Activated CD4-positive, alpha-beta T cell treated with anti-CD3 and anti-CD28 coated beads, Interleukin-2, amount 50 U/mL, for 4 hours (primary cell): ENCODE results near the gene PARD6G.
"Not testable (repeated sequence)": the region's sequence is repeated elsewhere in the genome, so short reads cannot be mapped to it uniquely, and the experiment has no call there.

Experiments
- DNase-seq, 2 experiments: peaks; one replicate each; pipeline ENCODE4 v3.0.0-alpha.2; 2020

The PARD6G gene

DNA sequence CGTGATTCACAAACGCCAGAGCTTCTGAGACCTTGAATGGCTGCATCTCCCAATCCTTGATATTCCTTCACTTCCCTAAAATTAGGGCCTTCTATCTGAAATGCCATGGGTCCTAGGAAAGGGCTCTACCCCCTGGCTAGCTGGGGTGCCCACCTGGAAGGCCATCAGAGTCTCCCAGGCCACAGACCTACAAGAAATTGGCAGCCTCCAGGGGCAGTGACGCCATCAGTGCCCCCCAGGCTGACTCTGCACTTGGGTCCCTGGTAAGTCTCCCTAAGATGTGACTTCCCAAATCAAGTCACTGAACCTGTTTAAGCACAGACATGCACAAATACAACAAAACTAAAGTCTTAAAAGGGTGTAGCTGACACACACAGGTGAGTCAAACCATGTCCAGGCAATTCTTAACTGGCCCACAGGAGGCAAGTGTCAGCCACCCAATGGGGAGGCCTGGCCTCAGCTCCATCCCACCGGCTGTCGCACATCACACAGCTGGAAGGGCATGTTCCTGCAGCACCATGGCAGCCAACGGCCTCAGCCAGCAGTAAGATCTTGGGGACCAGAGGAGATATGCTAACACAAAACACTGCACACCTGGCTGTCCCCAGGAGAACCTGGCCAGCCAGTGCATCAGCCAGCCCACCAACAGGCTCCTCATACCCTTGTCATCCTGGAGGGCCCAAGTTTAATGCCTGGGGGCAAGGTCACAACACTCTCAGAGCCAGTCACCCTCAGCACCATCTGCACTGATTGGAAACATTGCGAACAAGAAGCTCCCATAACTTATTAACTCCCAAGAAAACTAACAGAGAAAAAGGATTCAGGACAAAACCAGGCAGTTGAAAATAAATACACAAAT, 5.2 kb downstream of the PARD6G start:
- no peak for DNase-seq

DNA sequence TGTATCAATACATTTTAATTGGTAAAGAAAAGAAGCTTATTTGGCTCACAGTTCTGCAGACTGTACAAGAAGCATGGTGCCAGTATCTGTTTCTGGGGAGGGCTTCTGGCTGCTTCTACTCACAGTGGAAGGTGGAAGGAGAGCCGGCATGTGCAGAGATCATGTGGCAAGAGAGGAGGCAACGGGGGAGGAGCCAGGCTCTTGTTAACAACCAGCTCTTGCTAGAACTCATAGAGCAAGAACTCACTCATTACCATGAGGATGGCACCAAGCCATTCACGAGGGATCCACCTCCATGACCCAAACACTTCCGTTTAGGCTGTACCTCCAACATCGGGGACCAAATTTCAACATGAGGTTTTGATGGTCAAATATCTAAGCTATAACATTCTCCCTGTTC, 7.5 kb downstream of the PARD6G start:
- DNase-seq: no peak

DNA sequence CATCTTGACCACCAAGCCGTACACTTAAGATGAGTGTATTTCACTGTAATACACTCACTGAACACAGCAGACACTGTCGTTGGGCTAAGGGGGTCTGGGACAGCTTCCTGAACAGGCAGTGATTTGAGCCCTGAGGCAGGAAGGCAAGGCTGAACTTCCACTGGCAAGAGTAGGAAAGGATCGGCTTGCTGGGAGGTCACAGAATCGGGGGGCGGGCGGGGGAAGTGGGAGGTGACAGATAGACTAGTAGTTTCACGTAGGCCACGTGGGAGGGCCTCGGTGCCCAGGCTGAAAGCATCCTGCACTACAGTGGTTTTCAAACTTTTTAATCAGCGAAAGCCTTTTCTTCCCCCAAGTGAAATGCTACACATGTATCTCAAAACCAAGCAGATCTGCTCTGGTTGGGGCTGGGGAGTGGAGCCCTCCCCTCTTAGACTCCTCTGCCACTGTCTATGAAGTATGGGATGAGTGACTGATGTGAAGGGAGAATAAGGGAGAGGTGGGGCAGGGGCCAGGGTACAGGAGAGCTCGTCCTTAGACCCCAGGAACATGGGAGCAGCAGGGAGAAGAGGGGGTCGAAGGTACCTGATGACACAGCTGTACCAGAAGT, 8.6 kb downstream of the PARD6G start:
- no peak for DNase-seq

DNA sequence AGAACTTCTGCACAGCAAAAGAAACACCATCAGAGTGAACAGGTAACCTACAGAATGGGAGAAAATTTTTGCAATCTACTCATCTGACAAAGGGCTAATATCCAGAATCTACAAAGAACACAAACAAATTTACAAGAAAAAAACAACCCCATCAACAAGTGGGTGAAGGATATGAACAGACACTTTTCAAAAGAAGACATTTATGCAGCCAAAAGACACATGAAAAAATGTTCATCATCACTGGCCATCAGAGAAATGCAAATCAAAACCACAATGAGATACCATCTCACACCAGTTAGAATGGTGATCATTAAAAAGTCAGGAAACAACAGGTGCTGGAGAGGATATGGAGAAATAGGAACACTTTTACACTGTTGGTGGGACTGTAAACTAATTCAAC, 9.8 kb downstream of the PARD6G start:
- DNase-seq: not testable (repeated sequence)

DNA sequence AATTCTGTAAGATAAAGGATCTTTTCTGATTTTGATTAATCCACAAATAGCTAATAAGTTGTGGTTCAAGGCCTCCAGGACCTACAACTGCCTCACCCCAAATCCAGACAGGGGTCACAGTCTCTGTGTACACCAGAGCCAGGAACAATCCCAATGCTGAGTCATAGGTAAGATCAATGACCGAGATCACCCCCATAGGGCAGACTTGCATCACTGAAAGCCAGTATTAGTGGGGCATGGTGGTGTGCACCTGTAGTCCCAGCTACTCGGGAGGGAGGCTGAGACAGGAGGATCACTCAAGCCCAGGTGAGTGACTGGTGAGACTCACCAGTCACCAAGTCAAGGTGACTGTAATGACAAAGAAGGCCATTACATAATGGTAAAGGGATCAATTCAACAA, 12.9 kb downstream of the PARD6G start:
- DNase-seq: no peak

DNA sequence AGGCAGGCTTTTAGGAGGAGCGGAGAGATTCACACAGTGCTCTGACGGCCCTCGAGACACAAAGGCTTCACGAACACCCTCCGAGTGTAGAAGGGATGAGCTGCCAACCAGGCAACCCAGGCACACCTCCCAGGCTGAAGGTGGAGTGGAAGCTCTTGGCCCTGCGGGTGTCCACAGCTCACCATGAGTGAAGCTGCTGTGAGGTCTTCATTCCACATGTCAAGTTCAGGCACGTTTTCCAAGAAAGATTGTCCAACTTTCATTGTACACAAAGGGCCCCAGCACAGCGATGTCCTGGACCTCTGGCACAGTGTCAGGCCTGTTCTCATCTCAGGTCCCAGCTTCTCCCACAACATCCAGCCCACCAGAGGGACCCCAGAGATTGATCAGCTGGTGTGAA, 13.4 kb downstream of the PARD6G start:
- DNase-seq: no peak

DNA sequence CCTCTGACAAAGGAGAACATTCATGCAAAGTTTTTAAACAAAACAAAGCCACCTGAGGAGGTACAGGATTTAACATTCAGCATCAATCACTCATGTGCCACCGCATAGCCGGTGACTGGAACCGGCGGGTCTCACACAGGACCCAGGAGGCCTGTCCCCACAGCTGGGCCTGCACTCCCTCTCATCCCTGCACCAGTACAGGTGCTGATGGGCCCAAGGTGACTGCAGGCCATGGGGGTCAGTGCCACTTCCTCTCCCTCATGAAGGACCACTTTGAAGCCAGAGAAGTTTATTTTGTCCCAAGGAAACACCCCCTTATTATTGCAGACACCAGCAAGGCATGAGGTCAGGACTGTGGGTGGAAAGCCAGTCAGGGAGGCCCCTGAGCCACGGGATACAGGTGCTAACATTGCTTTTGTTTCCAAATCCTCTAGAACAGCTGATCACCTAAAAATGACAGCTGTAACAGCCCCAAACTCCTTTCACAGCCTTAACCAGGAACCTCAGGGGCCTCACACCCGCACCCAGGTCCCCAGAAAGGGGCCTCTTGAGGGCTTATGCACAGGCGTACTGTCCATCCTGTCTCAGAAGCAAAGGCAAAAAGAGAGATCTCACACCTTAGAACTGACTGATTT, 14.0 kb downstream of the PARD6G start:
- DNase-seq: no peak

DNA sequence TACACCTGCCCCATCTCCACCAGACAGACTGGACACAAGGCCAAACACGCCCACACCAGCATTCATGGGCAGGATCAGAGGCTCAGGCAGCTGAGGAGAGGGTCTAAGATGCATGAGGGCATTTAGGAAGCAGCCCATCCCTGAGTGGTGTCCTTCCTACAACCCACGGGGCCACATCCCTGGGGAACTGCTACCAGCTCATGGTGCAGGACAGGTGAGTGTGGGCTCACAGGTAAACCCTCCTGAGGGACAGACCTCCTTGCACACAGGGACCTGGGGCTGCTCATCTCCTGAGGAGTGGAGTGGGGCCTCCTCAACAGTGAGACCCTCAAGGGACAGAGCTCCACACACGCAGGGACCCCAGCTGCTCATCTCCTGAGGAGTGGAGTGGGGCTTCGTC, 14.6 kb downstream of the PARD6G start:
- no peak for DNase-seq

DNA sequence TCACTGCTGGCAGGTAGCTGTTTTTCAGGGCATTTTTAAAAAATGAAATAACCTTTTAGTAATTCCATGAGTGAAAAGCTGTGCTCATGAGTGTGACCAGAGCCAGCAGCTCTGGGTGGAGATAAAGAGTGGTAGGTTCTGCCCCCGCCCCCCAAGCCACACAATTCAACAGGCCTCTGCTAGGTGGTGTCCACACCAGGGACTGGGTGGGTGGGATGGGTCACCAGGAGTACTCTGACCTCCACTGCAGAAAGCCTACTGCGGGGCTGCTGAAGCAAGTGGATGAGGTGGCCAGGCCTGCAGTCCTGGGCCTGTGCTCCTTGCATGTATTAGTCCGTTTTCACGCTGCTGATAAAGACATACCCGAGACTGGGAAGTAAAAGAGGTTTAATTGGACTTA, 15.3 kb downstream of the PARD6G start:
- DNase-seq: no peak

DNA sequence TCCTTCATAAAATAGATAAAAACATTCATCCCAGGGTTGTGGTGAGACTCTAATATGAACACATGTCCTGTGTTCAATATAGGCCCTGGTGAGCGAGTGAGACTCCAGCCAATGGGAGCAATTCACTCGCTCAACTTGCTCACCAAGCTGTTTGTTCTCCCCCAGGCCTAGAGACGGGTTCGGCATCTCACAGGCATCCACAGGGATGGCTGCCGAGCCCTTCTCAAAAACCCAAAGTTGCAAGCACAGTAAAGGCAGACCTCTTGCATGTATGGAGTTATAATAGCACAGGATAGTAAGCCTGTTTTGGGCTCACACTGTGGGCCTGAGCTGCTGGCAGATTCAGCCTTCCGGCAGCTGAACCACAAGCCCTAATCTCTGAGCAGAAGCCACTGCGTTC, 15.7 kb downstream of the PARD6G start:
- DNase-seq: no peak

DNA sequence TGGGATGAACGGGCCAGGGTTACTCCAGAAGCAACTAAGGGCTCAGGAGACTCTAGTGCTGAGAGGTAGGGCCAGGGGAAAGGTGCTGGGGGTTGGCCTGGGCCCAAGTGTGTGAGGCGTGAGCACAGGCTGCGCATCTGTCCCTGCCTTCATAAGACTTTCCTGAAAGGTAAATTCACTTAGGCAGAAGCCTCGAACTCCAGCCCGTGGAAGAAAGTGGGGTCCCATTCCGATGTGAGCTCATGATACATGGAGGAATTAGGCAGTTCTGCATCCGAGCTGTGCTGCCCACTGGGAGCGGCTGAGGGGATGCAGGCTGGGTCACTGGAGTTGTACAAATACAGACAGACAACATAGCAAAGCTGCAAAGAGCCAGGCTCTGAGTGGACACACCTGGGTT, 16.2 kb downstream of the PARD6G start:
- DNase-seq: no peak

DNA sequence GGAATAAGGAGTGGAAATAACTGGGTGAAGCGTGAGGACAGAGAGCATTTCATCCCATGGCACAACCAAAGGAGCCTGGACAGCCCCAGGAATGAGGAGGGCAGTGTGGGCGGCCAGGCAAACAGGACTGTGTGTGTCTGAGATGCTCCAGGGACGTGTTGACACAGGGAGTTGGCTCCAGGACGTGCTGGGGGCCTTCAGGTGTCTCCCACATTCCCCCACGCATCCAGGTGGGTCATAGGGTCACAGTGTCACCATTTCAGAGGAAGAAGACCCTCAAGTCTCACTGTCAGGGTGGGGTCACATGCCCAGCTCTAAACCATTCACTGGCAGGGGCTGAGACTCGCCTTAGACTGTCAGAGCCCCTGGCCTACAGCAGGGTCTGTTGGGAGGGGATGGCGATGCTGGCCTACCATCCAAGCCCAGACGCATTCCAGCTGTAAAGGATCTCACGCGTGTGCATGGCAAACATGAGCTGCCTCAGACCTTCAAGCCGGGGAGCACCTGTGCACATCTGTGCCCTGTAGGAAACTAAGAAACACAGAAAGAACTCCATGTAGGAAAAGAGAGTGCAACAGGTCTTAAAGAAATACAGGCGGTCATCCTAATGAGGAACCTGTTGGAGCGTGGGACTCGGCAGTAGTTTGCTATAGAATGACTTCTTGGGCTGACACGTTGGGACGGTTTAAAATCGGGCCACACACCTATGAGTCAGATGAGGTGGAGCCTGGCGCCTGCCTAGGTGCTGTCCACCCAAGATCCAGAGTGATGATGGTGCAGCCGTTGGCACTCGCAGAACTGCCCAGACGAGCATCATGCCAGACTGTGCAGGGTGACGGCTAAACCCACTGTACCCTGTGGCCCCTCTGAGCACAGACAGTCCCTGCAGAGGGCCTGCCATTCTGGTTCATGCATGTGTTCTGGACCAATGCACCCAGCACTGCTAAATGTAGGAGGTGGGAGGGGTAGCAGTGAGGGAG, 17.3 kb downstream of the PARD6G start:
- no peak for DNase-seq

DNA sequence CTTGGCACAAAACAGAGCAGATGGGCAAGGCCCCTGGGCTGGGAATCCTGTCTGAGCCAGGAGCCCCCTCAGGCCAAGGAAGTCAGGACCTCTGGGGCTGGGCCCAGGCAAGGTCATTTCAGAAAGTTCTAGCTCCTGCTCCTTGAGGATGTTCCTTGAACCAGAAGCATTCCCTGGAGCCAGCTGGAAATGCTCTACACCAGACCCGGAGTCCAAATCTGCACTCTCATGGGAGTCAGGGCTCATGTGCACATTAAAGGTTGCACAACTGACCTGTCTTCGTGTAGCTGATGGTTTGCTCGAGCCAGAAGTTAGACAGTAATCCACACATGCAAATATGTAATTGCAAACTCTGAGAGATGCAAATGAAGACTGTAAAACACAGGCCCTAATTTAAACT, 18.0 kb downstream of the PARD6G start:
- no peak for DNase-seq

DNA sequence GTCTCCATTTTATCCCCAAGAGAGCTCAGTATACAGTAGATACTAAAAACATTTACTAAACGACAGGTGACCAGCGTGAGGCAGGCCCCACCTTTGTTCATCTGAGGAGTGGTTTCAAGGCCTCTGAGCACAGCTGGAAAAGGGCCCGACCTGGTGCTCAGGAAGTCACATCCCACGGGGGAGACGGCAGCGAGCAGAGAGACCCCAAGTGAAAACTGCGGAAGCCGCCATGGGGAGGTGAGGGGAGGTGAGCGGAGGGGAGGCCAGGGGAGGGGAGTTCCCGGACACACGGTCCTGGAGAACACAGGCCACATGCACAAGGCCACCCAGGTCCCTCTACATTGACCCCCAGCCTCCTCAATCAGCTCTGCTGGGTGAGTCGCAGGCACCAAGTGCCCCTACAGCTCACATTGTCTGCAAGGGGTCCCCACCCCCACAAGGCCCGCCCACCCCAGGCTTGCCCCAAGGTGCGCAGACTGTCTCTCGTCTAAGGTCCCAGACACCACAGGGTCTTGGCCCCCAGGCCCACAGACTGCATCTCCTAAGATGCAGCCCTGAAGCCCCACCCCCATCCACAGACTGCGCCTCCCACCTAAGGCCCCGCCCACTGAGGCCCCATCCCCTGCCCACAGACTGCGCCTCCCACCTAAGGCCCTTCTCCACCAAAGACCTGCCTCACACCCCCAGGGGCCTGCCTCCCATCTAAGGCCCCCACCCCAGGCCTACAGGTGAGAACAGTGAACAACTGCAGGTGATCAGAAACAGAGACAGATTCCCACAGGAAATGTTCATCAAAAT, 19.1 kb downstream of the PARD6G start:
- DNase-seq: no peak

DNA sequence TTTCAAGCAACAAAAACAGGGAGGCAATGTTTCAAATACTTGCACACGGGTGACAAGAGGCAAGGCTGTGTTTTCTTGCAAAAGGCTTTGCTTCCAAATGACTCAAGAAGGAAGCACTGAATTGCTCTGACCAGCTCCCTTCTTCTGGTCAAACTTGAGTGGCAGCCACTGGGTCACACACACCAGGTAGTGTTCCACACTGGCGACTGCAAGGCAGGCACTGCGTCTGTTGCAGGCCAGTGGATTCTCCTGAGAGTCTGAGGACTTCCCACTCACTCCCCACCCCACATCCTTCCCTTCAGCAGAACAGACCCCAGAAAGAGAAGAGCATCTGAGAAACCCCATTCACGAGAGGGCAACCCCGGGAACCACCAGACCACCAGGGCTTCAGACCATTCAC, 19.8 kb downstream of the PARD6G start:
- no peak for DNase-seq

DNA sequence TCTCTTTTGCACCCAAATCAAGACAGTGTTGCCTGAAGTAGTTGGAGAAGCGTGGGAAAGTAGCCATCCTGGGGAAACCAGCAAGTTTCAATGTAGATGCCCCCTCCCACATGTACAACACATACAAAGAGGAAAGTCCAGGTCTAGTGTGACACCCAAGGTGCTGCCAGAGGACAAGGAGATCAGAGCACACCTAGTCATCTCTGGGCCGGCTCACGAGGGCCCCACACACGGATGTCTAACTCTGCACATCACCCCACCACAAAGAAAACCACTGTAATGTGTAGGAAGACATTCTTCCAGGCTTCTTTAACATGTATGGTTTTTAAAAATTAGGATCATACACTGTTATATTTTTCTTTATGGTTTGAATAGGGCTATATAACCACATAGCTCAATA, 21.6 kb downstream of the PARD6G start:
- DNase-seq: no peak

DNA sequence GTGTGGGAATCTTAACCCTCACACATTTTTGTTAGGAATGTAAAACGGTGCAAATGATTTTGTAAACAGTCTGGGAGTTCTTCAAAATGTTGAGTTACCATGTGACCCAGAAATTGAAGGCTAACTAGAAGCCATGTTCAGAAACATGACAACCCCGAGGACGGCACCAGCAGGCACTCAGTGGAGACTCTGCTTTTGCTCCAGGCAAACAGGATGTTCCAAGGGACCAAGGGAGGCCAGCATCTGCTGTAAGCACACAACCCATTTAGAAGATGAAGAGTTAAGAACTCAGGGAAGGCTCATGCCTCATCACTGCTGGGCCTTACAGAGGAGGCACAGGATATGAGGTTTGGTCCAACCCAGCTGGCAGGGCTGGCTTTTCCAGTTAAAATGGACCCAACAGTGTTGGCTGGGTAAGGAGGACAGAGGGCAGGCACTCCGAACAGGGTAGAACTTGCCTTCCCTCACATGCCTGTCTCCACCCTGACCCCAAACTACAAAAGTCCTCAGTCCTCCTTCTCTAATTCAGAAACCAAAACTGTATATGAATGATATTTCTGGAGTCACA, 23.6 kb downstream of the PARD6G start:
- no peak for DNase-seq

DNA sequence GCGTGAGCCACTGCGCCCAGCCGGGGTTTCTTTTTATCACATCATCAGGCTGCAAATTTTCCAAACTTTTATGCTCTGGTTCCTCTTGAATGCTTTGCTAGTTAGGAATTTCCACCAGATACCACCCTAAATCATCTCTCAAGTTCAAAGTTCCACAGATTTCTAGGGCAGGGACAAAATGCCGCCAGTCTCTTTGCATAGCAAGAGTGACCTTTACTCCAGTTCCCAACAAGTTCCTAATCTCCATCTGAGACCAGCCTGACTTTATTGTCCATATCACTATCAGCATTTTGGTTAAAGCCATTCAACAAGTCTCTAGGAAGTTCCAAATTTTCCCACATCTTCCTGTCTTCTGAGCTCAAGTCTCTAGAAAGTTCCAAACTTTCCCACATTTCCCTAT, 27.8 kb downstream of the PARD6G start:
- DNase-seq: not testable (repeated sequence)

DNA sequence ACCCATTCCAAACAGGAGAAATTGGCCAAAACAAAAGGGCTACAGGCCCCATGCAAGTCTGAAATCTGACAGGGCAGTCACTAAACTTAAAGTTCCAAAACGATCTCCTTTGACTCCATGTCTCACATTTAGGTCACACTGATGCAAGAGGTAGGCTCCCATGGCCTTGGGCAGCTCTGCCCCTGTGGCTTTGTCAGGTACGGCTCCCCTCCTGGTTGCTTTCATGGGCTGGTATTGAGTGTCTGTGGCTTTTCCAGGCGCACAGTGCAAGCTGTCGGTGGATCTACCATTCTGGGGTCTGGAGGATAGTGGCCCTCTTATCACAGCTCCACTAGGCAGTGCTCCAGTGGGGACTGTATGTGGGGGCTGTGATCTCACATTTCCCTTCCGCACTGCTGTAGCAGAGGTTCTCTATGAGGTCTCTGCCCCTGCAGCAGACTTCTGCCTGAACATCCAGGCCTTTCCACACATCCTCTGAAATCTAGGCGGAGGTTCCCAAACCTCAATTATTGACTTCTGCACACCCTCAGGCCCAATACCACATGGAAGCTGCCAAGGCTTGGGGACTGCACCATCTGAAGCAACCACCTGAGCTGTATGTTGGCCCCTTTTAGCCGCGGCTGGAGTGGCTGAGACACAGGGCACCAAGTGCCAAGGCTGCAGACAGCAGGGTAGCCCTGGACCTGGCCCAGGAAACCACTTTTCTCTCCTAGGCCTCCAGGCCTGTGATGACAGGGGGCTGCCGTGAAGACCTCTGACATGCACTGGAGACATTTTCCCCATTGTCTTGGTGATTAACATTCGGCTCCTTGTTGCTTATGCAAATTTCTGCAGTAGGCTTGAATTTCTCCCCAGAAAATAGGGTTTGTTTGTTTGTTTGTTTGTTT, 28.7 kb downstream of the PARD6G start:
- DNase-seq: no peak

DNA sequence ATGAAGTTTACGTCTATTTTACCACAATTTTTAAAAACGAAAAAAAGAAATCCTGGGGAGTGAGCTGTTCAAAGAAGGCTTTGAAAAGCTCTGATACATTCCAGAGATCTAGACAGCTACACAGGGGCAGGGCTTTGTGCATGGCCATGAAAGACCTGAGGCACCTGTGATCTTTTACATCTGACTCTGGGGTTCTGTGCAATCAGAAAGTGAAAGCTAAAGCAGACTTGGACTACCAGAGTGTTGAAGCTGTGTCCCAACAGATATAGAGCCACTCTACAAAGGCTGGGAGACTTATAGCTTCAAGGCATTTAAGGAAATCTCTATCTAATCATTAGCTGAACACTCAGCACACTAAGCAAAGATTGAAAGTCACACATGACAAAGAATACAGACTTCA, 34.1 kb downstream of the PARD6G start:
- no peak for DNase-seq
